Ramos (cell line): ENCODE data around the gene OAS1.
"Not testable (repeated sequence)": the region's sequence is repeated elsewhere in the genome, so short reads cannot be mapped to it uniquely, and the experiment has no call there.

ENCODE experiments used
- in situ Hi-C: fragments of 300-500 bp; cut with MboI; formaldehyde crosslinking; loops from one replicate; pipeline ENCODE4 v1.14.3; 2022; ENCODE audit warnings: low sequenced_read_pairs; ENCODE audit not compliant: unreplicated experiment

The OAS1 gene

GRCh38 chr12:112932485-112933128, 25.8 kb downstream of the OAS1 start:
- in situ Hi-C loops = no loop called here

- in situ Hi-C loops = no loop called here
Measured at GRCh38 chr12:112933129-112933505, 26.4 kb downstream of the OAS1 start.

GRCh38 chr12:112936264-112936663, 29.5 kb downstream of the OAS1 start:
- in situ Hi-C loops = no loop called here

GRCh38 chr12:112936927-112937326, 30.2 kb downstream of the OAS1 start:
- in situ Hi-C loops = no loop called here

GRCh38 chr12:112937741-112938719, 31.3 kb downstream of the OAS1 start, which contains the start of gene OAS3:
OAS3 (plus strand) TSS chr12:112938474; CDS start chr12:112938531, 57 bp downstream.
- in situ Hi-C loops = no loop called here

- in situ Hi-C loops = no loop called here
Measured at GRCh38 chr12:112938751-112939150, 32.0 kb downstream of the OAS1 start.

- in situ Hi-C loops = no loop called here
Measured at GRCh38 chr12:112939761-112940381, 33.1 kb downstream of the OAS1 start.

- in situ Hi-C loops = no loop called here
Measured at GRCh38 chr12:112941528-112942335, 35.0 kb downstream of the OAS1 start.

- in situ Hi-C loops = no loop called here
Measured at GRCh38 chr12:112942572-112942971, 35.8 kb downstream of the OAS1 start.

GRCh38 chr12:112944024-112944690, 37.4 kb downstream of the OAS1 start:
- in situ Hi-C loops = no loop called here

- in situ Hi-C loops = no loop called here
Measured at GRCh38 chr12:112945515-112945914, 38.8 kb downstream of the OAS1 start.

GRCh38 chr12:112946236-112947000, 39.7 kb downstream of the OAS1 start:
- in situ Hi-C loops = no loop called here

GRCh38 chr12:112947314-112947713, 40.6 kb downstream of the OAS1 start:
- in situ Hi-C loops = no loop called here

- in situ Hi-C loops = no loop called here
Measured at GRCh38 chr12:112947761-112948160, 41.0 kb downstream of the OAS1 start.

GRCh38 chr12:112948806-112949205, 42.0 kb downstream of the OAS1 start:
- in situ Hi-C loops = no loop called here

- in situ Hi-C loops = no loop called here
Measured at GRCh38 chr12:112950701-112951100, 43.9 kb downstream of the OAS1 start.

GRCh38 chr12:112957125-112957524, 50.4 kb downstream of the OAS1 start:
- in situ Hi-C loops = not testable (repeated sequence)

- in situ Hi-C loops = no loop called here
Measured at GRCh38 chr12:112961074-112961473, 54.3 kb downstream of the OAS1 start.

- in situ Hi-C loops = no loop called here
Measured at GRCh38 chr12:112961536-112961935, 54.8 kb downstream of the OAS1 start.
